ENCODE data around the gene TRAF3IP1. TPM values are rescaled to one million over a fixed set of nuclear protein-coding genes. Genes with fewer than 3 reads are reported as not detected.
"Not testable (repeated sequence)": the region's sequence is repeated elsewhere in the genome, so short reads cannot be mapped to it uniquely, and the experiment has no call there.

Gene TRAF3IP1
- total RNA-seq, 1 experiment from 2014 or later: 6.4 TPM

GRCh38 chr2:238302087-238302486 is 18.2 kb upstream of the TRAF3IP1 start:
- in situ Hi-C loops (cut with HindIII; ENCODE audit: low pct_unique_long_range_greater_than_20kb, low sequenced_read_pairs): no loop called here
- no peak for DNase-seq (ENCODE audit: low read depth, low spot score)

GRCh38 chr2:238302751-238303150 is 17.6 kb upstream of the TRAF3IP1 start:
- DNase-seq (ENCODE audit: low read depth, low spot score): no peak
- in situ Hi-C loops (cut with HindIII; ENCODE audit: low pct_unique_long_range_greater_than_20kb, low sequenced_read_pairs): no loop called here

- DNase-seq (ENCODE audit: low read depth, low spot score): no peak
- in situ Hi-C loops (cut with HindIII; ENCODE audit: low pct_unique_long_range_greater_than_20kb, low sequenced_read_pairs): no loop called here
These were observed 16.2 kb upstream of the TRAF3IP1 start for GRCh38 chr2:238304116-238304515.

GRCh38 chr2:238305092-238305862 is 15.0 kb upstream of the TRAF3IP1 start:
- peak; percentile 54 for DNase-seq (ENCODE audit: low read depth, low spot score)
- in situ Hi-C loops (cut with HindIII; ENCODE audit: low pct_unique_long_range_greater_than_20kb, low sequenced_read_pairs): no loop called here

- in situ Hi-C loops (cut with HindIII; ENCODE audit: low pct_unique_long_range_greater_than_20kb, low sequenced_read_pairs): no loop called here
- DNase-seq (ENCODE audit: low read depth, low spot score): no peak
These were observed 14.2 kb upstream of the TRAF3IP1 start for GRCh38 chr2:238305965-238306671.

GRCh38 chr2:238306672-238306998 is 13.7 kb upstream of the TRAF3IP1 start:
- no peak for DNase-seq (ENCODE audit: low read depth, low spot score)
- in situ Hi-C loops (cut with HindIII; ENCODE audit: low pct_unique_long_range_greater_than_20kb, low sequenced_read_pairs): no loop called here

GRCh38 chr2:238308177-238308576 is 12.1 kb upstream of the TRAF3IP1 start:
- DNase-seq (ENCODE audit: low read depth, low spot score): peak; percentile 48

GRCh38 chr2:238310721-238311120 is 9.6 kb upstream of the TRAF3IP1 start:
- DNase-seq (ENCODE audit: low read depth, low spot score); in situ Hi-C loops (cut with HindIII; ENCODE audit: low pct_unique_long_range_greater_than_20kb, low sequenced_read_pairs): not testable (repeated sequence)

More at GRCh38 chr2:238308177-238308576, 12.1 kb upstream of the TRAF3IP1 start:
- in situ Hi-C loops (cut with HindIII; ENCODE audit: low pct_unique_long_range_greater_than_20kb, low sequenced_read_pairs): no loop called here

GRCh38 chr2:238313289-238313990 is 6.9 kb upstream of the TRAF3IP1 start:
- no peak for DNase-seq (ENCODE audit: low read depth, low spot score)
- in situ Hi-C loops (cut with HindIII; ENCODE audit: low pct_unique_long_range_greater_than_20kb, low sequenced_read_pairs): no loop called here

- no peak for DNase-seq (ENCODE audit: low read depth, low spot score)
- in situ Hi-C loops (cut with HindIII; ENCODE audit: low pct_unique_long_range_greater_than_20kb, low sequenced_read_pairs): no loop called here
These were observed 6.3 kb upstream of the TRAF3IP1 start for GRCh38 chr2:238313991-238314350.

GRCh38 chr2:238314576-238314975 is 5.7 kb upstream of the TRAF3IP1 start:
- in situ Hi-C loops (cut with HindIII; ENCODE audit: low pct_unique_long_range_greater_than_20kb, low sequenced_read_pairs): no loop called here
- no peak for DNase-seq (ENCODE audit: low read depth, low spot score)

- in situ Hi-C loops (cut with HindIII; ENCODE audit: low pct_unique_long_range_greater_than_20kb, low sequenced_read_pairs): no loop called here
- DNase-seq (ENCODE audit: low read depth, low spot score): no peak
These were observed 5.2 kb upstream of the TRAF3IP1 start for GRCh38 chr2:238315031-238315595.

GRCh38 chr2:238320648-238321281 is 447 bp downstream of the TRAF3IP1 start:
- in situ Hi-C loops (cut with HindIII; ENCODE audit: low pct_unique_long_range_greater_than_20kb, low sequenced_read_pairs): no loop called here
- DNase-seq (ENCODE audit: low read depth, low spot score): no peak

- no peak for DNase-seq (ENCODE audit: low read depth, low spot score)
- in situ Hi-C loops (cut with HindIII; ENCODE audit: low pct_unique_long_range_greater_than_20kb, low sequenced_read_pairs): no loop called here
These were observed 1.1 kb downstream of the TRAF3IP1 start for GRCh38 chr2:238321467-238321866.

- in situ Hi-C loops (cut with HindIII; ENCODE audit: low pct_unique_long_range_greater_than_20kb, low sequenced_read_pairs): no loop called here
- DNase-seq (ENCODE audit: low read depth, low spot score): no peak
These were observed 1.7 kb downstream of the TRAF3IP1 start for GRCh38 chr2:238322001-238322411.

GRCh38 chr2:238324248-238324647 is 3.9 kb downstream of the TRAF3IP1 start:
- in situ Hi-C loops (cut with HindIII; ENCODE audit: low pct_unique_long_range_greater_than_20kb, low sequenced_read_pairs); DNase-seq (ENCODE audit: low read depth, low spot score): not testable (repeated sequence)

GRCh38 chr2:238325694-238326093 is 5.4 kb downstream of the TRAF3IP1 start:
- no peak for DNase-seq (ENCODE audit: low read depth, low spot score)
- in situ Hi-C loops (cut with HindIII; ENCODE audit: low pct_unique_long_range_greater_than_20kb, low sequenced_read_pairs): no loop called here
